HG03103 (cell line): ENCODE results near the gene ILF2.
"Not testable (repeated sequence)": the region's sequence is repeated elsewhere in the genome, so short reads cannot be mapped to it uniquely, and the experiment has no call there.

ENCODE experiments used
- ATAC-seq: cut with Tn5 transposase; IDR thresholded peaks from one replicate; pipeline ENCODE4 v1.9.1; 2021; ENCODE audit warnings: low read depth; ENCODE audit not compliant: unreplicated experiment

The ILF2 gene

DNA sequence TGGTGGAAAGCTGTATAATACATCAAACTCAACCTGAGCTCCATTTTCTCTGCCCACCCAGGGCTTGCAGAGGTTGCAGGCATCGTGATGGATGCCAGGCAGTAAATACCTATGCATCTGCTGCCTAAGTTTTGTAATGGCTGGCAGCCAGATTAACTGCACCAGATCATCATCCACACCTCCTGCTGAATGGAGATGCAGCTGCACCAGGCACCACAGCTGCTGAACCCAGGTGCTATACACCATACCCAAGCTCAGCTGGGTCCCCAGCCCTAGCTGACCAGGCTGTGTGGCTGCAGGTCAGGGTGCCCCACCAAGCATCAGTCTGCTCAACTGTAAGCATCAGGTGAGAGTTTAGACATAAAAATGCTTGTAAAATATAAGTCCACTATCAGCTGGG is 19.0 kb downstream of the ILF2 start:
- no peak for ATAC-seq

GRCh38 chr1:153649863-153650235 is 20.9 kb downstream of the ILF2 start:
- no peak for ATAC-seq

- ATAC-seq = no peak
These were observed 21.5 kb downstream of the ILF2 start for GRCh38 chr1:153649137-153649862.

DNA sequence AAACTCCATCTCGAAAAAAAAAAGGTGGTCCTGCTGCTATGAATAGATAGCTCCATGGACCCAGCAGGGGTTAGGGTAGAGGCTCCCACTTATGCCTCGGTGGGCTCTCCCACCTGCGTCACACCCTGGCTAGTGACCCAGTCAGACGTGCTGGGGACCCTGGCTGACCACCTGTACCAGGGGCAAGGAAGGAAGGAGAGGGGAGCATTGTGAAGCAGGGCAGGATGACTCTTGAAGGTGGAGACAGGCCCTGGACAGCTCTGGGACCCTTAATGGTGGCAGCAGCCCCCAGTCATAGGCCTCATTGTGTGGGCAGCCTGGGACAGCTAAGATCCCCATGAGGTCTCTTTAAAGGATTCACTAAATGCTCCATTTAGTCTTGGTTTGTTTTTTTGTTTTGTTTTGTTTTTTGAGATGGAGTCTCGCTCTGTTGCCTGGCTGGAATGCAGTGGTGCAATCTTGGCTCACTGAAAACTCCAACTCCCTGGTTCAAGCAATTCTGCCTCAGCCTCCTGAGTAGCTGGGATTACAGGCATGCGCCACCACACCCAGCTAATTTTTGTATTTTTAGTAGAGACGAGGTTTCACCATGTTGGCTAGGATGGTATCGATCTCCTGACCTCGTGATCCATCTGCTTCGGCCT is 22.7 kb downstream of the ILF2 start:
- no peak for ATAC-seq

DNA sequence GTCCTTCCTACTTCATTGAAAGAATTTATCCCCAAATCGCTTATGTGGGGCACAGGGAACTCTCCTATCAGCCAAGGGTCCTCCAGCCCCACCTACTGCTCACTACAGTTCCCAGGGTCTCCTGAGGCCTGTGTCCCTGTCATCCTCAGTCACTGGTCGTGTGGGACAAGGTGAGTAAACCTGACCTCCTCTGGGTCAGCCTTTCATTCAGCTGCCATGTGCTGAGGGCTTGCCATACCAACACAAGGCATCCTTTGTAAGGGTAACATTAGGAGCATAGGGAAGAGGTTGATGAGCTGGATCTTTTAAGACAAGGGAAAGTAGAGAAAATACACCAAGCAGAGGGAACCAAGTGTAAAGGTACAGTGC is 23.5 kb downstream of the ILF2 start:
- no peak for ATAC-seq

DNA sequence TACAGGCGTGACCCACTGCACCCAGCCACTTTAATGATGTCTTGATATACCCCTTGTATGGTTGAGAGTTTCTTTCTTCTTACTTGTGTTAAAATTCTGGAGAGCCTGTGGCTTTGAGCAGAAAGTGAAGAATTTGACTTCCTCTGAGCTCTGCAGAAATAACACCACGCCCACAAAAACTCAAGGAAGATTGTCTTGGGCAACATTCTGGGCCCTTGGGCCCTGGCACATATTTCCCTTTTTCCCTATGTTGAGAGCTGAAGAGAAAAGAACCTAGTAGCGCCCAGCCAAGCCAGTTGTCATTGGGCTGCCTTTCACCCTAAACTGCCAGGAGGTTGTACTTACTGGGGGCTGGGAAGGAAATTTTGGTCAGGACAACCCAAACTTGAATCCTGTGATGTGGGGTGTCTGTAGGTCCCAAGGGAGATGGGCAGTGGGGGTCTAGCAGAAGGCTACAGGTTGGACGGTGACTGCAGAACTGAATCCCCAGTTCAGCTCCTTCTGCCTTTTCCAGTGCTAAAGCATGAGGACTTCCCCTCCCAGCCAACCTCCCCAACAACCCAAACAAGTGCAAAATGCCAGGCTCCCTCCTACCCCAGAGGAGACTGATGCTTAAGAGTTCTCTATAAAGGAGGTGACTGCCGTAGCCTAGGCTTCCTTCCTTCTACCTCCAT is 24.0 kb downstream of the ILF2 start:
- no peak for ATAC-seq

DNA sequence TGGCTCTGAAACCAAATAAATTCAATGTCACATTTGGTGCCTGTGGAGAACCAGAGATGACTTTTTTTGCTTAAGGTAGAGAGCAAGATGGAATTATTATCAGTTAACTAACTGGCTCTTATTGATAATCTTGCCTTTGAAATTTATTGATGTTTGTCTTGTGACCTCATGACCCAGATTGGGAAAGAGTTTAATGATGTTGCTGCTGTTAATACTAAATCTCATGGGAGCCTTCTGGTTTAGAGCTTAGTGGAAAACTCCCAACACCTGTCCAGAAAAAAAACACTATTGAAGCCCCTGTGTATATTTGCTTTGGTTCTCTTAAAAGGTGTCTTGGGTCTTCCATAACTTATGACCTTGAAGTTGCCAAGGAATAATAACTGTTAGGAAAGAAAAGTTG is 27.0 kb downstream of the ILF2 start:
- ATAC-seq = no peak

DNA sequence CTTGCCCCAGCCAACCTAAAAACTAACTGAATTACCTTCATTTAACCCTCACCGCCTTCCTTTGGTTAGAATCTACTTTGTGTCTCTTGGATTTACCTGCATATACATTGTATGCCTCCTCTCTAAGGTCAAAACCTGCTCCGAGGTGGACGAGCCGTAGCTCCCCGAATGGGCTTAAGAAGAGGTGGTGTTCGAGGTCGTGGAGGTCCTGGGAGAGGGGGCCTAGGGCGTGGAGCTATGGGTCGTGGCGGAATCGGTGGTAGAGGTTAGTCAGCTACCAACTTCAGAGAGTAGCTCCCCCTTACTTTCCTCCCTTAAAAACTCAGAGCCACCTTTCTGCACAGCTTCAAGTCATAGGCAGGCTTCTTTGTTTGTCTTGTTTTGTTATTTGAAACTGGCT is 27.7 kb downstream of the ILF2 start:
- ATAC-seq = no peak

DNA sequence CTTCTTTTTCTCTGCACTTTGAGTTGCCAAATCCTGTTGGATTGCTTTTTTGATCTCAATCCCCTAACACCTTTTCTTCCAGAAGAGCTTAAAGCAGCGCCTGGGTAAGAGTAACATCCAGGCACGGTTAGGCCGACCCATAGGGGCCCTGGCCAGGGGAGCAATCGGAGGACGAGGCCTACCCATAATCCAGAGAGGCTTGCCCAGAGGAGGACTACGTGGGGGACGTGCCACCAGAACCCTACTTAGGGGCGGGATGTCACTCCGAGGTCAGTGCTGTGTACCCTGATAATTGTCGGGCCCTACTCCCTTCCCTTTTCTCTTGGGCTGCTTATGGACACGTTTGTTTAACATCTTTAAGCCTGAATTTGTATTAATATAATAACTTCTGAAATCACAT is 28.6 kb downstream of the ILF2 start:
- no peak for ATAC-seq

- no peak for ATAC-seq
These were observed 29.9 kb downstream of the ILF2 start for GRCh38 chr1:153640861-153641260.

DNA sequence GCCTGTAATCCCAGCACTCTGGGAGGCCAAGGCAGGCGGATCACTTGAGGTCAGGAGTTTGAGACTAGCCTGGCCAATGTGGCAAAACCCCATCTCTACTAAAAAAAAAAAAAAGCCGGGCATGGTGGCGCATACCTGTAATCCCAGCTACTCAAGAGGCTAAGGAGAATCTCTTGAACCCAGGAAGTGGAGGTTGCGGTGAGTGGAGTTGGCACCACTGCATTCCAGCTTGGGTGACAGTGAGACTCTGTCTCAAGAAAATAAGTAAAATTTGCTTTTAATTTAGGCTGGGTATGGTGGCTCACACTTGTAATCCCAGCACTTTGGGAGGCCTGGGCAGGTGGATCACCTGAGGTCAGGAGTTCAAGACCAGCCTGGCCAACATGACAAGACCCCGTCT is 30.6 kb downstream of the ILF2 start:
- ATAC-seq = not testable (repeated sequence)

GRCh38 chr1:153639280-153639679 is 31.5 kb downstream of the ILF2 start:
- ATAC-seq = no peak

DNA sequence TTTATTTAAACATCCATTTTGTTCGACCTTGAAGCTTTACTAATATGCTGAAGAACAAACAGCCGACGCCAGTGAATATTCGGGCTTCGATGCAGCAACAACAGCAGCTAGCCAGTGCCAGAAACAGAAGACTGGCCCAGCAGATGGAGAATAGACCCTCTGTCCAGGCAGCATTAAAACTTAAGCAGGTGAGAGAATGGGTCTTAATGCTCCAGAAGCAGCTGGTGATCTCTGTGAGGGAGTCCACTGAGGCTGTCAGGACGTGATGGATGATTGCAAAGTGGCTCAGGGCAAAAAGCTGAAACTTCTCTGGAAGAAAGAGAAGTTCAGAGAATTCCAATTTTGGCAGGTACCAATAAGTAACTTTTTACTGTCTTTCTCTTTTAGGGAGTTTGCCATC is 32.5 kb downstream of the ILF2 start:
- no peak for ATAC-seq

DNA sequence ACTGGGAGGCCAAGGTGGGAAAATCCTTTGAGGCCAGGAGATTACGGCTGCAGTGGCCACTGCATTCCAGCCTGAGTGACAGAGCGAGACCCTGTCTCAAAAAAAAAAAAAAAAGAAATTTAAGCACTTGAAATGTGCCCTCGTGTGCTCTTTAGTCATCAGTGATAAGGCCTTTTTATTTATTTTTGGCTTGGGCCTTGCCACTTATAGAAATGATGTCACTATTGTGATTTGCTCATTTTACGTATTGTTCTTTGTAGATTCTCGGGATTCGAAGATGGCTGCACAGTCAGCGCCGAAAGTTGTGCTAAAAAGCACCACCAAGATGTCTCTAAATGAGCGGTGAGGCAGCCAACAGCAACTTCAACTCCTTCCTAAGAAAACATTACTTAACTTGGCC is 34.5 kb downstream of the ILF2 start:
- no peak for ATAC-seq

DNA sequence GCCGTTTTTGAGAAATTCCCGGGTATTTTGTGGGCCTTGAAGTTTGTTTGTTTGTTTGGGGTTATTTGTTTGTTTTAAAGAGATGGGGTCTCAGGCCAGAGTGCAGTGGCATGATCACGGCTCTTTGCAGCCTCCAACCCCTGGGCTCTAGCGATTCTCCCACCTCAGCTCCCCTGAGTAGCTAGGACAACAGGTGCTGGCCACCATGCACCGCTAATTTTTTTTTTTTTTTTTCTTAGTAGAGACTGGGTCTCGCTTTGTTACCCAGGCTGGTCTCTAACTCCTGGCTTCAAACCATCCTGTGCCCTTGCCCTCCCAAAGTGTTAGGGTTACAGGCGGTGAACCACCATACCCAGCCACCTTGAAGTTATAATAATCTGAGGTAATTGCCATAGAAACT is 34.9 kb downstream of the ILF2 start:
- ATAC-seq = no peak

DNA sequence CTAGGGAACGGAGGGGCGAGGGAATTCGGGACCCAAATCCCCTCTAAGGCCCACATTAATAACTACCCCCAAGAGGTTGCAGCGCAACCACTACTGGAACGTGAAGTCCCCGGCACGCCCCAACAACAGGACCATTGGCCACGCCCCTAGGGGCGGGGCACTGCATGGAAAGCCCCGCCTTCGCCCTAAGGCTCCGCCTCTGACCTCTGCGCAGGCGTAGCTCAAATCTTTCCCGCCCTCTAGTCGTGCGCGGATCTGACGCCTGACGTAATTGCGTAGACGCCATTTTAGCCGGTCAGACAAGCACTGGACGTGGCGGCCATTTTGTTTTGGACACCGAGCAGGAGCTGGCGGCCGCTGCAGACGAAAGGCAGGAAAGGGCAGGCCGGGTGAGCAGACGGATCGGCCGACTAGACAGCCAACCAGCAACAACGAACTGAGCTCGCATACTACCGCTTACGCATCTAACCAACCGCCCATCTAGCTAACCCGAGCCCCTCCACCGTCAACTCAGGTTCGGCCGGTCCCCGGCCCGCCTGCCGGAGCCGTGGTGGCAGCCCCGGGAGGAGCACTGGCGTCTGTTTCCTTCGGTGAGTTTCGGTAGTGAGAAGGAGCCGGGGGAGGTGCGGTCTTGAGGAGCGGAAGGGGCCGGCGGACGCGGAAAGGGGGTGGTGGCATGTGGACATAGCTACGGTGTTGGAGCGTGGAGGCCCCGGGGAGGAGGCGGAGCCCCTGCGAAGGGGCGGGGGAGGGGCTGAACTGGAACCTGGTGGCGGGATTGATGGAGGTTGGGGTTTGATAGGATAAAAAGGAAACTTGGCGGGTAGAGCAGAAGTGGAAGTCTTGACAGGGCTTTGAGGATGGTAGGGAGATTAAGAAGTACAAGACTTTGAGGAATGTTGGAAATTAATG is 36.8 kb downstream of the ILF2 start, which contains the start of gene CHTOP:
TSS of gene CHTOP (plus strand) at position 313 of the 912 bp plus-strand sequence. CDS start 2,523 bp downstream, outside the sequence.
- peak; percentile 75 for ATAC-seq

- ATAC-seq = no peak
These were observed 37.5 kb downstream of the ILF2 start for GRCh38 chr1:153633161-153633753.

DNA sequence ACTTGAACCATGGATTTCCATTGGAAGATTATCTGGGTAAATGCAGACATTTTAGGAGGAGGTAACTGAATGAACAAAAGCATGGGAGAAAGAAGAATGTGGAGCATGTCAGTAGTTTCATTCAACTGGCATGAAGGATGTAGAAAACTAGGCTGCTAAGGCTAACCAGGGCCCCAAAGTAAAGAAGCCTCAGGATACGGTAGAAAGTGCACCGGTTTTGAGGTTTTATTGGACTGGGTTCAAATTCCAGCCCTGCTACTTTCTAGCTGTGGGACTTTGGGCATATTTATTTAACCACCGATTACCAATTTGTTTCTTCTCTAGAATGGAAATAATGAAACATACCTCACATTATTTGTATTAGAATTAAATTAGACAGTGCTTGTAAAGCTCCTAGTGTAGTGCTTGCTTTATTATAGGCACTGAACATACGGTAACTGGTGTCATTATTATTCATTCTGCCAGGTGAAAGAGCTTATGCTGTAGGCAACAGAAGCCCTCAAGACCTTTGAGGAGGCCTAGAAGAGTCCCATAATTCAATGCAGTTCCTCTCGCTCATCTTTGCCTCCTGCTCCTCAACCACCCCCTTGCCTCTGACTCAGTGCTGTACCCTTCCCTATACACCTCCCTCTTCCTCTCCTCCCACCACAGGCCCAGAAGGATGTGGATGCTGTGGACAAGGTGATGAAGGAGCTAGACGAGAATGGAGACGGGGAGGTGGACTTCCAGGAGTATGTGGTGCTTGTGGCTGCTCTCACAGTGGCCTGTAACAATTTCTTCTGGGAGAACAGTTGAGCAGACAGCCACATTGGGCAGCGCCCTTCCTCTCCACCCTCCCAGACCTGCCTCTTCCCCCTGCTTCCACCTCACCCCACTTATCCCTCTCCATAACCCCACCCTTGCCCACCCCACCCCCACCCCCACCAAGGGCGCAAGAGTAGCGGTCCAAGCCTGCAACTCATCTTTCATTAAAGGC is 39.5 kb downstream of the ILF2 start:
- no peak for ATAC-seq

GRCh38 chr1:153630384-153630783 is 40.4 kb downstream of the ILF2 start:
- ATAC-seq = no peak
